Middle frontal gyrus (tissue), 1 donor: Measurements from ENCODE around the gene PLCB1.

Experiments
- DNase-seq: peaks from one replicate; pipeline ENCODE4 v3.0.0-alpha.2; 2015; ENCODE audit warnings: low spot score; ENCODE audit errors: extremely low spot score

Gene PLCB1

GRCh38 chr20:8646033-8646441 is 514.0 kb downstream of the PLCB1 start:
- no peak for DNase-seq

- DNase-seq = no peak
These were observed 514.6 kb downstream of the PLCB1 start for GRCh38 chr20:8646716-8647115.

- DNase-seq = no peak
These were observed 515.9 kb downstream of the PLCB1 start for GRCh38 chr20:8647961-8648441.

GRCh38 chr20:8648466-8648865 is 516.4 kb downstream of the PLCB1 start:
- no peak for DNase-seq

GRCh38 chr20:8652396-8652795 is 520.3 kb downstream of the PLCB1 start:
- no peak for DNase-seq

- no peak for DNase-seq
These were observed 522.4 kb downstream of the PLCB1 start for GRCh38 chr20:8654486-8654885.

- no peak for DNase-seq
These were observed 524.3 kb downstream of the PLCB1 start for GRCh38 chr20:8656335-8656734.

- DNase-seq = no peak
These were observed 525.6 kb downstream of the PLCB1 start for GRCh38 chr20:8657664-8658063.

GRCh38 chr20:8658103-8658502 is 526.0 kb downstream of the PLCB1 start:
- DNase-seq = no peak

GRCh38 chr20:8661229-8661952 is 529.3 kb downstream of the PLCB1 start:
- no peak for DNase-seq

GRCh38 chr20:8662433-8662954 is 530.4 kb downstream of the PLCB1 start:
- no peak for DNase-seq

- DNase-seq = no peak
These were observed 531.4 kb downstream of the PLCB1 start for GRCh38 chr20:8663424-8663823.

GRCh38 chr20:8664778-8665177 is 532.7 kb downstream of the PLCB1 start:
- no peak for DNase-seq

GRCh38 chr20:8667306-8667705 is 535.2 kb downstream of the PLCB1 start:
- DNase-seq = no peak

- DNase-seq = no peak
These were observed 538.3 kb downstream of the PLCB1 start for GRCh38 chr20:8670207-8670892.

GRCh38 chr20:8670893-8671215 is 538.8 kb downstream of the PLCB1 start:
- no peak for DNase-seq

- no peak for DNase-seq
These were observed 539.4 kb downstream of the PLCB1 start for GRCh38 chr20:8671370-8671961.

GRCh38 chr20:8673116-8673515 is 541.0 kb downstream of the PLCB1 start:
- no peak for DNase-seq

- DNase-seq = no peak
These were observed 543.8 kb downstream of the PLCB1 start for GRCh38 chr20:8675896-8676295.

GRCh38 chr20:8678098-8678776 is 546.2 kb downstream of the PLCB1 start:
- no peak for DNase-seq

- DNase-seq = no peak
These were observed 557.3 kb downstream of the PLCB1 start for GRCh38 chr20:8689337-8689736.

- DNase-seq = no peak
These were observed 558.0 kb downstream of the PLCB1 start for GRCh38 chr20:8690074-8690473.
